Tibial nerve (tissue), 4 donors: ENCODE results near the gene VDAC1. TPM values are rescaled to one million over a fixed set of nuclear protein-coding genes. Genes with fewer than 3 reads are reported as not detected.

Experiments
- DNase-seq, 2 donors: peaks; one replicate each; pipeline ENCODE4 v3.0.0-alpha.2; 2019; ENCODE audit warnings: low spot score in 2 of 2
- H3K27ac ChIP-seq, 4 donors: fragments of 200-600 bp; sonication (generic) in 3 of 4; one replicate each; pipeline ENCODE4 v1.5.1; 2017 to 2019; ENCODE audit warnings: mild to moderate bottlenecking in 1 of 4
- H3K27me3 ChIP-seq, 2 donors: fragments of 200-600 bp; sonication (generic) in 1 of 2; one replicate each; pipeline versions ENCODE4 v1.5.1 to v1.6.0; 2017 to 2019
- H3K36me3 ChIP-seq, 3 donors: fragments of 200-600 bp; sonication (generic); one replicate each; pipeline ENCODE4 v1.5.1; 2018 to 2019
- H3K4me1 ChIP-seq, 4 donors: fragments of 200-600 bp; sonication (generic) in 3 of 4; one replicate each; pipeline ENCODE4 v1.5.1; 2017 to 2019
- H3K4me3 ChIP-seq, 4 donors: fragments of 200-600 bp; sonication (generic) in 3 of 4; one replicate each; pipeline ENCODE4 v1.5.1; 2017 to 2019; ENCODE audit warnings: mild to moderate bottlenecking in 1 of 4, moderate library complexity in 1 of 4
- H3K9me3 ChIP-seq, 4 donors: fragments of 200-600 bp; sonication (generic) in 3 of 4; one replicate each; pipeline ENCODE4 v1.5.1; 2017 to 2019
- CTCF ChIP-seq, 5 experiments: fragments of 200-600 bp in 3 of 5; fragments of 450-650 bp in 2 of 5; sonication (generic) in 3 of 5; IDR thresholded peaks; one replicate each; pipeline ENCODE4 v1.5.1; 2016 to 2019; ENCODE audit warnings: antibody characterized with exemption in 5 of 5, mild to moderate bottlenecking in 3 of 5, moderate library complexity in 2 of 5
- EP300 ChIP-seq, 2 donors: sonication (generic); formaldehyde crosslinking; IDR thresholded peaks; one replicate each; pipeline ENCODE4 v1.6.1; 2017; ENCODE audit warnings: antibody characterized with exemption in 2 of 2, mild to moderate bottlenecking in 1 of 2
- POLR2A ChIP-seq, 2 donors: fragments of 450-650 bp; IDR thresholded peaks; one replicate each; pipeline ENCODE4 v1.6.1; 2017; ENCODE audit warnings: antibody characterized with exemption in 2 of 2, mild to moderate bottlenecking in 2 of 2, moderate library complexity in 2 of 2
- WGBS, 2 donors: methylation state at CpG; one replicate each; pipeline ENCODE4 v1.1.5; 2018; 5-methylcytosine and 5-hydroxymethylcytosine counted together
- total RNA-seq, 4 donors: library from RNA; depleted of rRNA; stranded (reverse); fragments of >200 nt; gene quantifications; one replicate each; pipeline ENCODE4 v1.1.0, GENCODE V29; 2016

The VDAC1 gene
- total RNA-seq, 4 donors from 2014 or later = 64.7 to 103 (median 71.9) TPM

- H3K27ac ChIP-seq = no peak overlapping the region
- H3K4me1 ChIP-seq = peaks cover 0 to 20% (median 7%) of the 10 kb centered on the region in 4 donors
- no peak overlapping the region for H3K4me3 ChIP-seq
- no peak for DNase-seq
- no peaks in the 10 kb centered on the region for H3K9me3 ChIP-seq
- TF ChIP-seq POLR2A (IDR thresholded peaks at IDR 0.05) = no peak
- no peak for TF ChIP-seq CTCF (IDR thresholded peaks at IDR 0.05)
- TF ChIP-seq EP300 (IDR thresholded peaks at IDR 0.05) = no peak
- H3K36me3 ChIP-seq = no peaks in the 10 kb centered on the region
- no peaks in the 10 kb centered on the region for H3K27me3 ChIP-seq
These were observed 44.1 kb upstream of the VDAC1 start for GRCh38 chr5:134048864-134049263.

GRCh38 chr5:134047687-134048056 lies 42.9 kb upstream of the VDAC1 start:
- H3K36me3 ChIP-seq = no peaks in the 10 kb centered on the region
- peaks cover 0 to 10% (median 1%) of the 10 kb centered on the region in 4 donors for H3K4me1 ChIP-seq
- H3K27me3 ChIP-seq = no peaks in the 10 kb centered on the region
- TF ChIP-seq EP300 (IDR thresholded peaks at IDR 0.05) (no peak), POLR2A (IDR thresholded peaks at IDR 0.05) (no peak), CTCF (IDR thresholded peaks at IDR 0.05) (no peak)
- H3K4me3 ChIP-seq = no peak overlapping the region
- H3K27ac ChIP-seq = peak overlapping the region in 1 of 4 donors; percentile 24
- no peaks in the 10 kb centered on the region for H3K9me3 ChIP-seq
- WGBS, 2 donors = 82 to 93% methylated on average over 8 of the region's 8 CpGs
- DNase-seq = no peak

- Histone ChIP-seq H3K36me3 (no peaks in the 10 kb centered on the region), H3K4me3 (no peak overlapping the region), H3K4me1 (peaks cover 0 to 3% (median 0%) of the 10 kb centered on the region in 4 donors), H3K27me3 (no peaks in the 10 kb centered on the region), H3K27ac (peak overlapping the region in 1 of 4 donors; percentile 24), H3K9me3 (no peaks in the 10 kb centered on the region)
- WGBS, 2 donors = 42 to 49% methylated on average over 6 of the region's 6 CpGs
- TF ChIP-seq POLR2A (IDR thresholded peaks at IDR 0.05) (no peak), EP300 (IDR thresholded peaks at IDR 0.05) (no peak), CTCF (IDR thresholded peaks at IDR 0.05) (no peak)
- DNase-seq = no peak
These were observed 42.3 kb upstream of the VDAC1 start for GRCh38 chr5:134046801-134047686.

- no peak for TF ChIP-seq CTCF (IDR thresholded peaks at IDR 0.05)
- TF ChIP-seq EP300 (IDR thresholded peaks at IDR 0.05) = no peak
- no peak for TF ChIP-seq POLR2A (IDR thresholded peaks at IDR 0.05)
- no peaks in the 10 kb centered on the region for H3K27me3 ChIP-seq
- DNase-seq = no peak
- H3K4me1 ChIP-seq = no peaks in the 10 kb centered on the region
- no peaks in the 10 kb centered on the region for H3K9me3 ChIP-seq
- no peaks in the 10 kb centered on the region for H3K36me3 ChIP-seq
- H3K4me3 ChIP-seq = no peak overlapping the region
- 88 to 95% methylated on average over 4 of the region's 4 CpGs for WGBS, 2 donors
- no peak overlapping the region for H3K27ac ChIP-seq
These were observed 41.6 kb upstream of the VDAC1 start for GRCh38 chr5:134046330-134046729.
